SK-N-SH treated with all-trans-retinoic acid at 6 μM for 48 hours (cell line): Measurements from ENCODE around the gene COL23A1.

Experiments
- ATAC-seq: fragments of 200-7000 bp; cut with Tn5 transposase; 3 replicates; pipeline ENCODE4 v1.9.1; 2020; ENCODE audit warnings: mild to moderate bottlenecking, moderate library complexity
- ARNTL ChIP-seq: fragments of 450-650 bp; formaldehyde crosslinking; IDR thresholded peaks from 2 replicates; pipeline ENCODE4 v1.5.0; 2020; ENCODE audit warnings: low read depth, mild to moderate bottlenecking, moderate library complexity, borderline replicate concordance
- BACH2 ChIP-seq: fragments of 250-450 bp; sonication (Bioruptor Pico); IDR thresholded peaks from 2 replicates; pipeline ENCODE4 v1.9.0; 2021; ENCODE audit warnings: mild to moderate bottlenecking, borderline replicate concordance
- CSDC2 ChIP-seq: fragments of 250-450 bp; sonication (Bioruptor Pico); IDR thresholded peaks from 2 replicates; pipeline ENCODE4 v1.5.0; 2020; ENCODE audit warnings: mild to moderate bottlenecking, moderate library complexity
- GLIS3 ChIP-seq: fragments of 250-450 bp; sonication (Bioruptor Pico); IDR thresholded peaks from 2 replicates; pipeline ENCODE4 v1.5.0; 2020; ENCODE audit warnings: mild to moderate bottlenecking, moderate library complexity
- ISL1 ChIP-seq: fragments of 250-450 bp; sonication (Bioruptor Pico); IDR thresholded peaks from 2 replicates; pipeline ENCODE4 v2.1.2; 2022; ENCODE audit warnings: mild to moderate bottlenecking, moderate library complexity
- OSR1 ChIP-seq: fragments of 250-450 bp; sonication (Bioruptor Pico); IDR thresholded peaks from 2 replicates; pipeline ENCODE4 v1.8.0; 2022; ENCODE audit warnings: moderate library complexity, mild to moderate bottlenecking, inconsistent platforms
- PPARA ChIP-seq: fragments of 250-450 bp; sonication (Bioruptor Pico); IDR thresholded peaks from 2 replicates; pipeline ENCODE4 v1.5.0; 2020; ENCODE audit warnings: mild to moderate bottlenecking, borderline replicate concordance
- RARB ChIP-seq: fragments of 250-450 bp; sonication (Bioruptor Pico); IDR thresholded peaks from 2 replicates; pipeline ENCODE4 v1.8.0; 2021; ENCODE audit warnings: mild to moderate bottlenecking, moderate library complexity
- SNAI2 ChIP-seq: fragments of 250-450 bp; sonication (Bioruptor Pico); IDR thresholded peaks from 2 replicates; pipeline ENCODE4 v1.5.0; 2020; ENCODE audit warnings: mild to moderate bottlenecking, moderate library complexity
- TCF4 ChIP-seq: fragments of 250-450 bp; sonication (Bioruptor Pico); IDR thresholded peaks from 2 replicates; pipeline ENCODE4 v1.8.0; 2021; ENCODE audit warnings: mild to moderate bottlenecking, moderate library complexity, borderline replicate concordance
- TOX ChIP-seq: fragments of 250-450 bp; sonication (Bioruptor Pico); IDR thresholded peaks from 2 replicates; pipeline ENCODE4 v1.8.0; 2021; ENCODE audit warnings: mild to moderate bottlenecking, moderate library complexity, borderline replicate concordance
- ZC3H10 ChIP-seq: fragments of 250-450 bp; sonication (Bioruptor Pico); IDR thresholded peaks from 2 replicates; pipeline ENCODE4 v1.5.1; 2021; ENCODE audit warnings: mild to moderate bottlenecking, moderate library complexity
- ZFP3 ChIP-seq: fragments of 250-450 bp; sonication (Bioruptor Pico); IDR thresholded peaks from 2 replicates; pipeline ENCODE4 v1.5.0; 2020; ENCODE audit warnings: mild to moderate bottlenecking, moderate library complexity
- ZFP30 ChIP-seq: fragments of 450-650 bp; formaldehyde crosslinking; IDR thresholded peaks from 2 replicates; pipeline ENCODE4 v1.5.0; 2022; ENCODE audit warnings: mild to moderate bottlenecking, moderate library complexity
- ZNF565 ChIP-seq: fragments of 450-650 bp; formaldehyde crosslinking; conservative IDR thresholded peaks from 2 replicates; pipeline ENCODE4 v1.5.0; 2020; ENCODE audit warnings: low read depth, mild to moderate bottlenecking, moderate library complexity
- ZNF70 ChIP-seq: fragments of 450-650 bp; formaldehyde crosslinking; IDR thresholded peaks from 2 replicates; pipeline ENCODE4 v1.5.0; 2020; ENCODE audit warnings: mild to moderate bottlenecking, moderate library complexity
- ZNF8 ChIP-seq: fragments of 450-650 bp; formaldehyde crosslinking; IDR thresholded peaks from 2 replicates; pipeline ENCODE4 v1.5.0; 2020; ENCODE audit warnings: mild to moderate bottlenecking, moderate library complexity
- TF ChIP-seq, protein P1 (sequence below): fragments of 250-450 bp; sonication (Bioruptor Pico); IDR thresholded peaks from 2 replicates; pipeline ENCODE4 v1.8.0; 2021; ENCODE audit warnings: low read depth, mild to moderate bottlenecking, moderate library complexity, borderline replicate concordance
- TF ChIP-seq, protein P2 (sequence below): fragments of 250-450 bp; sonication (Bioruptor Pico); IDR thresholded peaks from 2 replicates; pipeline ENCODE4 v1.8.0; 2020; ENCODE audit warnings: mild to moderate bottlenecking, moderate library complexity, borderline replicate concordance
- TF ChIP-seq, protein P3 (sequence below): fragments of 250-450 bp; sonication (Bioruptor Pico); IDR thresholded peaks from 2 replicates; pipeline ENCODE4 v1.5.1; 2020; ENCODE audit warnings: low read depth, mild to moderate bottlenecking, moderate library complexity
- TF ChIP-seq, protein P4 (sequence below): fragments of 250-450 bp; sonication (Bioruptor Pico); IDR thresholded peaks from 2 replicates; pipeline ENCODE4 v1.5.0; 2020; ENCODE audit warnings: mild to moderate bottlenecking, moderate library complexity
- TF ChIP-seq, protein P5 (sequence below): fragments of 250-450 bp; sonication (Bioruptor Pico); IDR thresholded peaks from 2 replicates; pipeline ENCODE4 v1.5.1; 2021; ENCODE audit warnings: mild to moderate bottlenecking, moderate library complexity

Gene COL23A1

DNA sequence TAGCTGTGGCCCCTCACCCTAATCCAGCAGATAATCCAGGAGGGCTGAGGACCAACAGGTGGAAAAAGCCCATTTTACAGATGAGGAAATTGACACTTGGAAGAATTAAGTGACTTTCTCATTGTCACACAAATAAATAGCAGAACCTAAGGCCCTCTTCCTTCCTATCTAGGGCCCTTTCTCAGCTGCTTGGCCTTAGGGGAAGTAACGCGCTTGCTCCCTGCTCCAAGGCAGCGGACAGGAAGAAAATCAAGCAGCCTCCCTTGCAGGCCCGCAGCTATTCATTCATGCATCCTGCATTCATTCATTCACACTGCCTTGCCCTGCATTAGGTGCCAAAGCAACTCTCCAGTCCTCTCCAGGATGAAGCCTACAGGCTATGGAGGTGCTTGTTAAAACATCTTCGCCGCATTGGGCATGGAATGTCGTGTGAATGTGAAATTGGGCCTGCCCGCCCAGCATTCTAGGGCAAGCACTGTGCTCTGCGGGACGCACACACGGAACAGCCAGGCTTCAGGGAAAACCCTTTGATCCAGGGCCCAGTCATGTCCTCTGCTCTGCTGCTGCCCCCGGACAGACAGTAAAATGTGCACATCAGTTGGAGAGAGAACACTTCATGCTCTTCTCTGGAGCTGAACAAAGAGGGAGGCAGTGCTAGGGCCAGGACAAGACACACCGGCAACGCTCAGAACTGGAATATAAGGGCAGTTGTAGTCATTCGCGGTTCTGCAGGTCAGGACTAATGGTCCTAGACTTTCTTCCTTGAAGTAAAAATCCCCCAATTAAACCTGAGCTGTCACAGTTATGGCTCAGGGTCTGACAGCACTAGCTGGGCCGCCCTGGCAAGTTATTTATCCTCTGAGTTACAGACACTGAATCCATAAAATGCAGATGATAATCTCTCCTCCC lies 166.0 kb downstream of the COL23A1 start:
- ATAC-seq, result no peak

DNA sequence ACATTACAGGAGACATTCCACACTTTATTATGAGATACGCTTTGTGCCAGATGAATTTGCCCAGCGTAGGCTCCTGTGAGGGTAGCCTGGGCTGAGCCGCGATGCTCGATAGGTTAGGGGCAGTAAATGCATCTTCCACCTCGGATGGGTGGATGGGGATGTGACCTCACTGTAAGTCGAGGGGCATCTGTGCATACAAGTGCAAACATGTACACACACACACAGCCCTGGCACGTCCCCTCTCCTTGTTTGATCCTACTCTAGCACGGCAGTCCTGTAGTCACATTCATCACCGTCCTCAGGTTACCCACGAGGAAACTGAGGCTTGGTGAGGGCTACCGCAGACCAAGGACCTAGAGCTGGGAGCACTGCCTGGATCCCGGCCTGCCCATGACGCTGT lies 166.8 kb downstream of the COL23A1 start:
- ATAC-seq, result no peak
- TF ChIP-seq ZFP30 (CRISPR knock-in tag), result no peak
- no peak for TF ChIP-seq PPARA (CRISPR knock-in tag)
- TF ChIP-seq, protein P1, sequence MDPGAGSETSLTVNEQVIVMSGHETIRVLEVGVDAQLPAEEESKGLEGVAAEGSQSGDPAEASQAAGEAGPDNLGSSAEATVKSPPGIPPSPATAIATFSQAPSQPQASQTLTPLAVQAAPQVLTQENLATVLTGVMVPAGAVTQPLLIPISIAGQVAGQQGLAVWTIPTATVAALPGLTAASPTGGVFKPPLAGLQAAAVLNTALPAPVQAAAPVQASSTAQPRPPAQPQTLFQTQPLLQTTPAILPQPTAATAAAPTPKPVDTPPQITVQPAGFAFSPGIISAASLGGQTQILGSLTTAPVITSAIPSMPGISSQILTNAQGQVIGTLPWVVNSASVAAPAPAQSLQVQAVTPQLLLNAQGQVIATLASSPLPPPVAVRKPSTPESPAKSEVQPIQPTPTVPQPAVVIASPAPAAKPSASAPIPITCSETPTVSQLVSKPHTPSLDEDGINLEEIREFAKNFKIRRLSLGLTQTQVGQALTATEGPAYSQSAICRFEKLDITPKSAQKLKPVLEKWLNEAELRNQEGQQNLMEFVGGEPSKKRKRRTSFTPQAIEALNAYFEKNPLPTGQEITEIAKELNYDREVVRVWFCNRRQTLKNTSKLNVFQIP, result no peak
- TF ChIP-seq ZNF70 (CRISPR knock-in tag), result no peak
- TF ChIP-seq TOX (CRISPR knock-in tag), result no peak
- TF ChIP-seq, protein P2, sequence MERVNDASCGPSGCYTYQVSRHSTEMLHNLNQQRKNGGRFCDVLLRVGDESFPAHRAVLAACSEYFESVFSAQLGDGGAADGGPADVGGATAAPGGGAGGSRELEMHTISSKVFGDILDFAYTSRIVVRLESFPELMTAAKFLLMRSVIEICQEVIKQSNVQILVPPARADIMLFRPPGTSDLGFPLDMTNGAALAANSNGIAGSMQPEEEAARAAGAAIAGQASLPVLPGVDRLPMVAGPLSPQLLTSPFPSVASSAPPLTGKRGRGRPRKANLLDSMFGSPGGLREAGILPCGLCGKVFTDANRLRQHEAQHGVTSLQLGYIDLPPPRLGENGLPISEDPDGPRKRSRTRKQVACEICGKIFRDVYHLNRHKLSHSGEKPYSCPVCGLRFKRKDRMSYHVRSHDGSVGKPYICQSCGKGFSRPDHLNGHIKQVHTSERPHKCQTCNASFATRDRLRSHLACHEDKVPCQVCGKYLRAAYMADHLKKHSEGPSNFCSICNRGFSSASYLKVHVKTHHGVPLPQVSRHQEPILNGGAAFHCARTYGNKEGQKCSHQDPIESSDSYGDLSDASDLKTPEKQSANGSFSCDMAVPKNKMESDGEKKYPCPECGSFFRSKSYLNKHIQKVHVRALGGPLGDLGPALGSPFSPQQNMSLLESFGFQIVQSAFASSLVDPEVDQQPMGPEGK (CRISPR knock-in tag), result no peak
- TF ChIP-seq SNAI2 (CRISPR knock-in tag), result no peak
- TF ChIP-seq CSDC2, result no peak
- no peak for TF ChIP-seq ZC3H10 (CRISPR knock-in tag)
- TF ChIP-seq, protein P3, sequence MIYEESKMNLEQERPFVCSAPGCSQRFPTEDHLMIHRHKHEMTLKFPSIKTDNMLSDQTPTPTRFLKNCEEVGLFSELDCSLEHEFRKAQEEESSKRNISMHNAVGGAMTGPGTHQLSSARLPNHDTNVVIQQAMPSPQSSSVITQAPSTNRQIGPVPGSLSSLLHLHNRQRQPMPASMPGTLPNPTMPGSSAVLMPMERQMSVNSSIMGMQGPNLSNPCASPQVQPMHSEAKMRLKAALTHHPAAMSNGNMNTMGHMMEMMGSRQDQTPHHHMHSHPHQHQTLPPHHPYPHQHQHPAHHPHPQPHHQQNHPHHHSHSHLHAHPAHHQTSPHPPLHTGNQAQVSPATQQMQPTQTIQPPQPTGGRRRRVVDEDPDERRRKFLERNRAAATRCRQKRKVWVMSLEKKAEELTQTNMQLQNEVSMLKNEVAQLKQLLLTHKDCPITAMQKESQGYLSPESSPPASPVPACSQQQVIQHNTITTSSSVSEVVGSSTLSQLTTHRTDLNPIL, result no peak
- TF ChIP-seq ZNF565 (CRISPR knock-in tag), result no peak
- TF ChIP-seq, protein P4, sequence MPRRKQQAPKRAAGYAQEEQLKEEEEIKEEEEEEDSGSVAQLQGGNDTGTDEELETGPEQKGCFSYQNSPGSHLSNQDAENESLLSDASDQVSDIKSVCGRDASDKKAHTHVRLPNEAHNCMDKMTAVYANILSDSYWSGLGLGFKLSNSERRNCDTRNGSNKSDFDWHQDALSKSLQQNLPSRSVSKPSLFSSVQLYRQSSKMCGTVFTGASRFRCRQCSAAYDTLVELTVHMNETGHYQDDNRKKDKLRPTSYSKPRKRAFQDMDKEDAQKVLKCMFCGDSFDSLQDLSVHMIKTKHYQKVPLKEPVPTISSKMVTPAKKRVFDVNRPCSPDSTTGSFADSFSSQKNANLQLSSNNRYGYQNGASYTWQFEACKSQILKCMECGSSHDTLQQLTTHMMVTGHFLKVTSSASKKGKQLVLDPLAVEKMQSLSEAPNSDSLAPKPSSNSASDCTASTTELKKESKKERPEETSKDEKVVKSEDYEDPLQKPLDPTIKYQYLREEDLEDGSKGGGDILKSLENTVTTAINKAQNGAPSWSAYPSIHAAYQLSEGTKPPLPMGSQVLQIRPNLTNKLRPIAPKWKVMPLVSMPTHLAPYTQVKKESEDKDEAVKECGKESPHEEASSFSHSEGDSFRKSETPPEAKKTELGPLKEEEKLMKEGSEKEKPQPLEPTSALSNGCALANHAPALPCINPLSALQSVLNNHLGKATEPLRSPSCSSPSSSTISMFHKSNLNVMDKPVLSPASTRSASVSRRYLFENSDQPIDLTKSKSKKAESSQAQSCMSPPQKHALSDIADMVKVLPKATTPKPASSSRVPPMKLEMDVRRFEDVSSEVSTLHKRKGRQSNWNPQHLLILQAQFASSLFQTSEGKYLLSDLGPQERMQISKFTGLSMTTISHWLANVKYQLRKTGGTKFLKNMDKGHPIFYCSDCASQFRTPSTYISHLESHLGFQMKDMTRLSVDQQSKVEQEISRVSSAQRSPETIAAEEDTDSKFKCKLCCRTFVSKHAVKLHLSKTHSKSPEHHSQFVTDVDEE (CRISPR knock-in tag), result no peak
- TF ChIP-seq ISL1 (CRISPR knock-in tag), result no peak
- TF ChIP-seq TCF4 (CRISPR knock-in tag), result no peak
- TF ChIP-seq BACH2 (CRISPR knock-in tag), result no peak
- no peak for TF ChIP-seq OSR1 (CRISPR knock-in tag)
- TF ChIP-seq ARNTL (CRISPR knock-in tag), result no peak
- TF ChIP-seq, protein P5, sequence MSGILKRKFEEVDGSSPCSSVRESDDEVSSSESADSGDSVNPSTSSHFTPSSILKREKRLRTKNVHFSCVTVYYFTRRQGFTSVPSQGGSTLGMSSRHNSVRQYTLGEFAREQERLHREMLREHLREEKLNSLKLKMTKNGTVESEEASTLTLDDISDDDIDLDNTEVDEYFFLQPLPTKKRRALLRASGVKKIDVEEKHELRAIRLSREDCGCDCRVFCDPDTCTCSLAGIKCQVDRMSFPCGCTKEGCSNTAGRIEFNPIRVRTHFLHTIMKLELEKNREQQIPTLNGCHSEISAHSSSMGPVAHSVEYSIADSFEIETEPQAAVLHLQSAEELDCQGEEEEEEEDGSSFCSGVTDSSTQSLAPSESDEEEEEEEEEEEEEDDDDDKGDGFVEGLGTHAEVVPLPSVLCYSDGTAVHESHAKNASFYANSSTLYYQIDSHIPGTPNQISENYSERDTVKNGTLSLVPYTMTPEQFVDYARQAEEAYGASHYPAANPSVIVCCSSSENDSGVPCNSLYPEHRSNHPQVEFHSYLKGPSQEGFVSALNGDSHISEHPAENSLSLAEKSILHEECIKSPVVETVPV (CRISPR knock-in tag), result no peak

More for the DNA sequence above, 166.0 kb downstream of the COL23A1 start:
- TF ChIP-seq, protein P3, result no peak
- TF ChIP-seq ZNF70 (CRISPR knock-in tag), result no peak
- TF ChIP-seq ARNTL (CRISPR knock-in tag), result no peak
- no peak for TF ChIP-seq ZNF565 (CRISPR knock-in tag)
- no peak for TF ChIP-seq CSDC2
- no peak for TF ChIP-seq ZFP3 (CRISPR knock-in tag)
- TF ChIP-seq PPARA (CRISPR knock-in tag), result no peak
- TF ChIP-seq, protein P4 (CRISPR knock-in tag), result no peak
- no peak for TF ChIP-seq OSR1 (CRISPR knock-in tag)
- TF ChIP-seq GLIS3 (CRISPR knock-in tag), result no peak
- no peak for TF ChIP-seq ZNF8
- no peak for TF ChIP-seq BACH2 (CRISPR knock-in tag)
- TF ChIP-seq SNAI2 (CRISPR knock-in tag), result no peak
- no peak for TF ChIP-seq TOX (CRISPR knock-in tag)
- TF ChIP-seq RARB (CRISPR knock-in tag), result no peak
- TF ChIP-seq ISL1 (CRISPR knock-in tag), result no peak
- TF ChIP-seq ZFP30 (CRISPR knock-in tag), result no peak
- TF ChIP-seq TCF4 (CRISPR knock-in tag), result no peak
